Endodermal cell (in vitro differentiated cells): ENCODE results near the gene CYP2W1. TPM values are rescaled to one million over a fixed set of nuclear protein-coding genes. Genes with fewer than 3 reads are reported as not detected.

ENCODE experiments used
- DNase-seq: peaks from one replicate; pipeline ENCODE4 v3.0.0-alpha.2; 2017
- H3K27ac ChIP-seq: 2 replicates; pipeline ENCODE4 v1.5.1; 2013; ENCODE audit warnings: mild to moderate bottlenecking, low read depth, low read length, moderate library complexity
- H3K27me3 ChIP-seq: 2 replicates; pipeline ENCODE4 v1.6.1; 2013; ENCODE audit warnings: mild to moderate bottlenecking, low read length, moderate library complexity; ENCODE audit not compliant: insufficient read depth, control insufficient read depth, poor library complexity, severe bottlenecking
- H3K36me3 ChIP-seq: 2 replicates; pipeline ENCODE4 v1.7.0; 2013; ENCODE audit warnings: mild to moderate bottlenecking, low read length, moderate library complexity; ENCODE audit not compliant: control insufficient read depth, insufficient read depth
- H3K4me1 ChIP-seq: one replicate; pipeline ENCODE4 v1.7.0; 2013; ENCODE audit warnings: low read length; ENCODE audit not compliant: control insufficient read depth, insufficient read depth
- H3K4me3 ChIP-seq: 2 replicates; pipeline ENCODE4 v1.5.1; 2013; ENCODE audit warnings: mild to moderate bottlenecking, low read length, moderate library complexity
- H3K9ac ChIP-seq: 2 replicates; pipeline ENCODE4 v1.6.1; 2013; ENCODE audit warnings: mild to moderate bottlenecking, low read length, moderate library complexity; ENCODE audit not compliant: poor library complexity, severe bottlenecking; ENCODE audit errors: extremely low read depth
- H3K9me3 ChIP-seq: 2 replicates; pipeline ENCODE4 v1.6.1; 2013; ENCODE audit warnings: mild to moderate bottlenecking, low read length, moderate library complexity; ENCODE audit not compliant: control insufficient read depth
- H3K27ac Mint-ChIP-seq: 2 replicates; pipeline ENCODE4 v1.8.0; 2020; ENCODE audit warnings: mixed read lengths
- H3K27me3 Mint-ChIP-seq: 2 replicates; pipeline ENCODE4 v1.8.0; 2021; ENCODE audit warnings: mild to moderate bottlenecking, mixed read lengths; ENCODE audit not compliant: insufficient read depth
- H3K36me3 Mint-ChIP-seq: 2 replicates; pipeline ENCODE4 v1.8.0; 2020; ENCODE audit warnings: low read depth, mixed read lengths
- H3K4me1 Mint-ChIP-seq: 2 replicates; pipeline ENCODE4 v1.8.0; 2020; ENCODE audit warnings: mixed read lengths
- H3K4me3 Mint-ChIP-seq: 2 replicates; pipeline ENCODE4 v1.8.0; 2020; ENCODE audit warnings: mild to moderate bottlenecking, moderate library complexity, mixed read lengths
- H3K9me3 Mint-ChIP-seq: 2 replicates; pipeline ENCODE4 v1.8.0; 2020; ENCODE audit warnings: mild to moderate bottlenecking, mixed read lengths
- CTCF ChIP-seq: fragments of 200-600 bp; sonication (generic); conservative IDR thresholded peaks from 2 replicates; pipeline ENCODE4 v1.5.0; 2021; ENCODE audit warnings: antibody characterized with exemption, mild to moderate bottlenecking
- WGBS, 2 experiments: methylation state at CpG; one replicate each; pipeline versions ENCODE4 v1.1.5 to v1.1.7; 2013; ENCODE audit warnings: missing lambda C conversion rate in 2 of 2, mixed read lengths in 1 of 2; ENCODE audit not compliant: insufficient coverage in 1 of 2, insufficient read length in 1 of 2; 5-methylcytosine and 5-hydroxymethylcytosine counted together
- total RNA-seq, 2 donors: library from RNA; stranded (reverse); fragmentation: NEBNext Ultra II Directional in 1 of 2; extraction: Animal tissue kit (Norgen Biotek cat#: 25700) in 1 of 2; gene quantifications; 2 replicates in 1 of 2; 3 replicates in 1 of 2; pipeline ENCODE4 v1.2.1, GENCODE V29; 2021

CYP2W1 gene
- total RNA-seq, 2 donors from 2014 or later, result not detected

GRCh38 chr7:982511-983003 lies 424 bp upstream of the CYP2W1 start:
- no peak for DNase-seq
- H3K9me3 Mint-ChIP-seq, result no peaks in the 10 kb centered on the region
- no peaks in the 10 kb centered on the region for H3K36me3 ChIP-seq
- H3K27ac ChIP-seq, result peak overlapping the region; percentile 66
- WGBS, 2 experiments, result 82 to 89% methylated on average over 5 to 10 of the region's 10 CpGs
- H3K4me1 Mint-ChIP-seq, result peaks cover 5% of the 10 kb centered on the region
- no peaks in the 10 kb centered on the region for H3K36me3 Mint-ChIP-seq
- H3K4me3 Mint-ChIP-seq, result no peak overlapping the region
- no peak for TF ChIP-seq CTCF
- H3K27ac Mint-ChIP-seq, result no peak overlapping the region
- H3K4me3 ChIP-seq, result no peak overlapping the region
- H3K27me3 ChIP-seq, result no peaks in the 10 kb centered on the region
- no peak overlapping the region for H3K9ac ChIP-seq
- H3K4me1 ChIP-seq, result peaks cover 3% of the 10 kb centered on the region
- no peaks in the 10 kb centered on the region for H3K27me3 Mint-ChIP-seq
- no peaks in the 10 kb centered on the region for H3K9me3 ChIP-seq

DNA sequence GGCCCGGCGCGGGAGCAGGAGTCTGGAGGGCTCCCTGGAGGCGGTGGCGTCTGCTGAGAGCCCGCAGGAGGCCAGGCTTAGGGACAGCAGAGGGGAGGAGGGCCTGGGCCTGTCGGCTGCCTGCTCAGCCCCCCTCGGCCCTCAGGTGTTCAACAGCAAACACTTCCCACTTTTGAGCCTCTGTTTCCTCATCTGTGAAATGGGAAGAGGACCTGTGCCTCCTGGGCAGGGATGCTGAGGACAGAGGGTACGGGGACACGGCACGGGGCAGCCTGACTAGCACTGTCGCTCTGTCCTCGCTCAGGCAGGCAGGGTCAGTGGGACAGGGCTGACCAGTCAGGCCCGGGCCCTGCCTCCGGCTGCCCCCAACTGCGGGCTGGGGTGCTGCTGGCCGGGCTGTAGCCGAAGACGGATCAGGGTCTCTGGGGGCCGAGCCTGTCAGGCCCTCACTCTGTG lies 663 bp downstream of the CYP2W1 start:
- Histone ChIP-seq H3K27me3 (no peaks in the 10 kb centered on the region), H3K4me3 (no peak overlapping the region), H3K27ac (no peak overlapping the region), H3K9ac (no peak overlapping the region), H3K9me3 (no peaks in the 10 kb centered on the region), H3K36me3 (no peaks in the 10 kb centered on the region), H3K4me1 (no peaks in the 10 kb centered on the region)
- 94 to 98% methylated on average over 12 to 20 of the region's 20 CpGs for WGBS, 2 experiments
- Mint-ChIP-seq H3K27ac (no peak overlapping the region), H3K9me3 (no peaks in the 10 kb centered on the region), H3K27me3 (no peaks in the 10 kb centered on the region), H3K36me3 (no peaks in the 10 kb centered on the region), H3K4me3 (no peak overlapping the region), H3K4me1 (no peaks in the 10 kb centered on the region)
- no peak for TF ChIP-seq CTCF
- DNase-seq, result no peak

DNA sequence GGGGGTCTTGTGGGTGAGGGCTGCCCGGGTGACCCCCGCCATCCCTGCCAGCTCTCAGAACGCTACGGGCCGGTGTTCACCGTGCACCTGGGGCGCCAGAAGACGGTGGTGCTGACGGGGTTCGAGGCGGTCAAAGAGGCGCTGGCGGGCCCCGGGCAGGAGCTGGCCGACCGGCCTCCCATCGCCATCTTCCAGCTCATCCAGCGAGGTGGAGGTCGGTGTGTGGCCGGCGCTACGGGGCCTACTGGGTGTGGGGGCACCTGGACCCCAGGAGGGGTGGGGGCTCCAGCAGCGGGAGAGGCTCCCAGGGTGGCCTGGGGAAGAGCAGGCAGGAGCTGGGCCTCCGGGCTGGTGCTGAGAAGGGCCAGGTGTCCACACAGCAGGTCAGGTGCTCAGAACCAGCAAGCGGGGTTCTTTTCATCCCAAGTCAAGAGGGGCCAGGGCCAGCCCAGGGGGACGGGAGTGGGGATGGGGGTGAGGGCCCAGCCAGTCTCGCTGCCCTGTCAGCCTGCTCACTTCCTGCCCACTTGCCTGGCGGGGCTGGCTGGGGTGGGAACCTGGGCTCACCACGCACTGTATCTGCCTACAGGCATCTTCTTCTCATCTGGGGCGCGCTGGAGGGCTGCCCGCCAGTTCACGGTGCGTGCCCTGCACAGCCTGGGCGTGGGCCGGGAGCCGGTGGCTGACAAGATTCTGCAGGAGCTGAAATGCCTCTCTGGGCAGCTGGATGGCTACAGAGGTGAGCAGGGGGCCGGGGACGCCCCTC lies 1.6 kb downstream of the CYP2W1 start:
- H3K27me3 Mint-ChIP-seq, result no peaks in the 10 kb centered on the region
- WGBS, 2 experiments, result 93 to 96% methylated on average over 24 to 39 of the region's 39 CpGs
- H3K4me1 Mint-ChIP-seq, result no peaks in the 10 kb centered on the region

More for the DNA sequence above, 1.6 kb downstream of the CYP2W1 start:
- no peaks in the 10 kb centered on the region for H3K9me3 ChIP-seq
- no peaks in the 10 kb centered on the region for H3K4me1 ChIP-seq
- no peaks in the 10 kb centered on the region for H3K36me3 ChIP-seq
- no peaks in the 10 kb centered on the region for H3K36me3 Mint-ChIP-seq
- no peak overlapping the region for H3K9ac ChIP-seq
- no peak overlapping the region for H3K4me3 Mint-ChIP-seq
- DNase-seq, result no peak
- no peak overlapping the region for H3K4me3 ChIP-seq
- H3K9me3 Mint-ChIP-seq, result no peaks in the 10 kb centered on the region
- TF ChIP-seq CTCF, result no peak
- H3K27me3 ChIP-seq, result no peaks in the 10 kb centered on the region
- no peak overlapping the region for H3K27ac ChIP-seq
- no peak overlapping the region for H3K27ac Mint-ChIP-seq
